SK-N-DZ (cell line): ENCODE results near the gene KRTAP10-2.

Source experiments
- DNase-seq: peaks from one replicate; pipeline ENCODE4 v3.0.0-alpha.2; 2015; ENCODE audit warnings: low spot score

KRTAP10-2 gene

GRCh38 chr21:44526096-44526997 is 25.0 kb downstream of the KRTAP10-2 start:
- no peak for DNase-seq

GRCh38 chr21:44525391-44526095 is 25.8 kb downstream of the KRTAP10-2 start:
- no peak for DNase-seq

DNA sequence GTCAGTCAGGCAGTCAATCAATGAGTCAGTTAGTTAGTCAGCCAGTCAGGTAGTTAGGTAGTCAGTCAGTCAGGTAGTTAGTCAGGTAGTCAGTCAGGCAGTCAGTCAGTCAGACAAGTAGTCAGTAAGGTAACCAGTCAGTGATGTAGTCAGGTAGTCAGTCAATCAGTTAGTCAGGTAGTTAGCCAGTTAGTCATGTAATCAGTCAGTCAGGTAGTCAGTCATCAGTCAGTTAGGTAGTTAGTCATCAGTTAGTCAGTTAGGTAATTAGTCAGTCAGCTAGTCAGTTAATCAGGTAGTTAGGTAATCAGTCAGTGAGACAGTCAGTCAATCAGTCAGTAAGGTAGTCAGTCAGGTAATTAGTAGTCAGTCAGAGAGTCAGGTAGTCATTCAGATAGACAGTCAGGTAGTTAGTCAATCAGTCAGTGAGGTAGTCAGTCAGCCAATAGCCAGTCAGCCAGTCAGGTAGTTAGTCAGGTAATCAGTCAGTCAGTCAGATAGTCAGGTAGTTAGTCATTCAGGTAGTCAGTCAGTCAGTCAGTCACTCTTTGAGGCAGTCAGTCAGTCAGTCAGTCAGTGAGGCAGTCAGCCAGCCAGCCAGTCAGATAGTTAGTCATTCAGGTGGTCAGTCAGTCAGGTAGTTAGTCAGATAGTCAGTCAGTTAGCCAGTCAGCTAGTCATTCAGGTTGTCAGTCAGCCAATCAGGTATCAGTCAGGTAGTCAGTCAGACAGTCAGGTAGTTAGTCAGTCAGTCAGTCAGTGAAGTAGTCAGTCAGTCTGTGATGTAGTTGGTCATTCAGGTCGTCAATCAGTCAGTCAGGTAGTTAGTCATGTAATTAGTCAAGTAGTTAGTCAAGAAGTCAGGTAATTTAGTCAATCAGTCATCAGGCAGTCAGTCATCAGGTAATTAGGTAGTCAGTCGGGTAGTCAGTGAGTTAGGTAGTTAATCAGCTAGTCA is 26.6 kb downstream of the KRTAP10-2 start:
- DNase-seq = no peak

- DNase-seq = no peak
These were observed 27.5 kb downstream of the KRTAP10-2 start for GRCh38 chr21:44523567-44524413.

- no peak for DNase-seq
These were observed 28.5 kb downstream of the KRTAP10-2 start for GRCh38 chr21:44522753-44523204.

- no peak for DNase-seq
These were observed 29.2 kb downstream of the KRTAP10-2 start for GRCh38 chr21:44521928-44522752.

- DNase-seq = no peak
These were observed 29.9 kb downstream of the KRTAP10-2 start for GRCh38 chr21:44521301-44521927.

DNA sequence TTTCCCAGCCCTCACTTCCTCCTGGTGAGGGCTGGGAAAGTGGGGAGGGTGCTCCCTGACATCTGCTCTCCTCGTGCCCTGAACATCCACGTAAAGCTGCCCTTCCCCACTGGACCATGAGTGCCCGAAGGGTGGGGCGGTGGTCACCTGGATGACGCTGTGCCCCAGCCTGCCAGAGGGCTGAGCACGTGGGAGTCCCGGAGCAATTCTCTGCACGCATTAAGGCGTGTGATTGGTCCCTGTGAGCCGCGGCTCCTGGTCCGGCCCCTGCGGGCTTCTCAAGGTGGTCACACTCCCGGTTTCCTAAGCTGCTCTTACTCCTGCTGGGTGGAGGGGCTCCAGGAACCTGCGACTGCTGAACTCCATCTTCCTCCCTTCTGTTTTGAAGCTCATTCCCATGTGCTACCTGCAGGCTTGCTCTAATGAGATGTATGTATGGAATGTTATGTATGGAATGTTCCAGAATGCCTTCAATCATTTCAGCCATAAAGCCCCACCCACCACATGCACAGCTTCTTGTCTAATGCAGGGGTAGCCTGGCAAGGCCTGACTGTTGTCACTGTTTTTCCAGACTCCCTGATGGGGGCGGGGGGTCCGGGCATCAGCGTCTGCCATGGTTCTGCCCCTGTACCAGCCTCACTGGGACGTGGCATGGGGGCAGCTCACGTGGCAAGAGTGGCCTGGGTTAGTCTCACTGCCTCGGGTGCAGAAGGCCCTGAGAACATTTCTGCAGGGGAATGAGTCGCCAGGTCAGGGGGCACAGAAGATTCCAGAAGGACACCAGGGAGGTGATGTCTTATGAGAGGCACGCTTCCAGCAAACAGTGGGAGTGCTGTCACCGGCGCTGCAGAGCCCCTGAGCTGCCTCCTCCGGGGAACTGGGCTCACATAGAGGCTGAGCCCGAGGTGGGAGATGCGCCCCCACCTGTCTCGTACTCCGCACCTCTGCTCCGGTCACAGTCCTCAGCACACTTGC is 30.7 kb downstream of the KRTAP10-2 start:
- no peak for DNase-seq

DNA sequence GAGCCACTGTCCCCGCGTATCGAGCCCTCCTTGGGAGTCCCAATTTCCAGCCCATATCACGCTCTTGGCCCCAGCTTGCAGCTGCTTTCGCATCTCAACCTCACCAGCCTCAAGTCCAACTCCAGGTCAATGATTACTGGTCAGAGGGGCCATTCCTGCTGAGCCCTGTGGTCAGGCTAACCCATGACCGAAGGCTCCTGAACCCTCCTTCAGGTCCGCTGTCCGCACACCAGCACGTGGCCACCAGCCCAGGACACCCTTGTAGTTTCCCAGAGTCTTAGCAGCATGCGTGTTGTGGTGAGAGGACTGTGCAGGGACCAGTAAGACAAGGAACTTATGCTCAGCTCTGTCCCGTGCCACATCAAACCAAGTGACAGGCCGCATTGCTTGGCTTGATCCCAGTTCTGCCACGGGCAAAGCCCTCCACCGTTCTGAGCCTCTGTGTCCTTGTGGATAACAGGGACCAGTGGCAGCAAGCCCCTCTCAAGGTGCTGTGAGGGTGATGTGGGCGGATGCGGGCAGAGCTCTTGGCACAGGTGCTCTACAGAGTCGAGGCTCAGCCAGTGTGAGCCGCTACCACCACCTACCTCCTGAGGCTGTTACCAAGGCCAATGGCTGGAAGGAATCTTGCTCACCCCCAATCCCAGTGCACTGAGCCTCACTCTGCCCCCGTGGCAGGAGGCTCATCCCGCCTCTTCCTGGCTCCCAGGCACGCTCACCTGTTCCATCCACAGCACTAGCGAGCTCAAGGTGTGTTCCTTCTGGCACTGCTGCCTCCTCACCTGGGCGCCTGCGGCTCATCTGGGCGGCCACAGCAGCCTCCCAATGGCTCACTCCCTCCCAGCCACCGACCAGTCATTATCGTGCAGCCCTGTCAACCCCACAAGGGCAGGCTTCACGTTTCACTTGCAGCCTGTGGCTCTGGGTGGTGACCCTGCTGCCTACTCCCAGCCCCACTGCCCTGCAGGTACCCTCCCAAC is 31.7 kb downstream of the KRTAP10-2 start:
- DNase-seq = no peak

- no peak for DNase-seq
These were observed 32.6 kb downstream of the KRTAP10-2 start for GRCh38 chr21:44518686-44519085.

- peak; percentile 95 for DNase-seq
These were observed 34.0 kb downstream of the KRTAP10-2 start for GRCh38 chr21:44517175-44517899.

DNA sequence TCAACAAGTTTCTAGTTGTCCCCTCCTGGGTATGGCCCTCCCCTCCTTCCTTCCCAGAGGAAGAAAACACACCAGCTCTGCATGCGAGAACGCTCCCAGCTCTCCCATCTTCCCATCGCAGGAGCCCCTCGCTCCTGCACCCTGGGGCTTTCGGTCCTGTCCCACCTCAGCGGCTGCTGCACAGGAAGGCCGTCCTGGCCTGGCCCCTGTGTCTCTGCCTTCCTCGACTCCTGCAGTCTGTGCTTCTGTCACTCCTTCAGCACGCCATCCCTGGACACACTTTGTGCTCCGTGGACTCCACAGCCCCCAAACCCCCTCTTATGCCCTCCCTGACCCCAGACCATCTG is 34.5 kb downstream of the KRTAP10-2 start:
- no peak for DNase-seq

DNA sequence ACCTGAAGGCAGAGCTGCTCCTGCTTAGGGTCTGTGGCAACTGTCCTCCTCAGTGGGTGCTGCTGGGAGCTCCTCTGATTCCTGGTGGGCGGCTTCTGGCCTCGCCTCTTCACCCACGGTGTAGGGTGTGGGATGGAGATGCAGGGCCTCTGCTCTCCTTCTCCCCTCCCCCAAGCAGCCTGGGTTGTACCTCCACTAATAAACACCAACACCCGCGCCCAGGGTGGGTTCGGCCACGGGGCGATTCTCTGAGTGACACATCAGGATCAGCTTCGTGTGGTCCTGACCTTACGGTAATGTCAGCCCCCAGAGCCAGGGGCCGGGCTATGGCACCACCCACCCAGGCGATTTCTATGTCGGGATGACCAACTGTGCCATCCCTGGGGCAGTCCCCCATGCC is 35.0 kb downstream of the KRTAP10-2 start:
- DNase-seq = no peak

DNA sequence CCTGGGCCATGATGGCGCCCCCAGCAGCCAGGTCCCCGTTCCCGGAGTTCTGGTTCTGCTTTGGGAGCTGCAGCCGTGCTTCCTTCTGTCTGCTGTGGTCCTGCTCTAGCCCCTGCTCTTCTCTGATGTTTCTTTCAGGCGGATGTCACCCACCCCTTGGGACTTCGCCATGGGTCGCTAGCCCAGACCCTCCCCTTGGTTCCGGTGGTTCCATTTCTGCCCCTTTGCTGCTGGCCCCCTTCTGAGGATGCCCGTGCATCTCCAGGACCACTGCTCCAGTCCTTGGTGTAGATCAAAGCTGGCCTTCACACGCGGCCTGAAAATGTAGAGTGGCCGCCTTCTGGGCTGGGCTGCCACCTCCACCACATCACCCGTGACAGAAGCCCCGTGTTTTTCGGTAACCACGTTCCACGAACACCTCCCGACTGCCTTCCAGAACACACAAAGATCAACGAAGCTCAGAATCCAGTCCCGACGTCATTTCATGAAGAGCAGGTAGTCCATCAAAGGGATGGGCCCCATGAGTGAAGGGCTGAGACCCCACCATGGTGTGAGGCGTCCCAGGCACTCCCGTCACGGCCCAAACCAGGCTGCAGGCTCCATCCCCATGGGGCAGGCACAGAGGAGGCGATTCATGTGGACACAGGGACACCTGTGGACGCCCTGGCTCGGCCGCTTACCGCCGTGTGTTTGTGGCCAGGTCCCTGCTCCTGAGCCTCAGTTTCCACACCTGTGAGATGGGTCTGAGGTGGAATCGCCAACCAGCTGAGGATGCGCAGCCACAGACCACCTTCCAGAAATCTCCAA is 35.7 kb downstream of the KRTAP10-2 start:
- no peak for DNase-seq

DNA sequence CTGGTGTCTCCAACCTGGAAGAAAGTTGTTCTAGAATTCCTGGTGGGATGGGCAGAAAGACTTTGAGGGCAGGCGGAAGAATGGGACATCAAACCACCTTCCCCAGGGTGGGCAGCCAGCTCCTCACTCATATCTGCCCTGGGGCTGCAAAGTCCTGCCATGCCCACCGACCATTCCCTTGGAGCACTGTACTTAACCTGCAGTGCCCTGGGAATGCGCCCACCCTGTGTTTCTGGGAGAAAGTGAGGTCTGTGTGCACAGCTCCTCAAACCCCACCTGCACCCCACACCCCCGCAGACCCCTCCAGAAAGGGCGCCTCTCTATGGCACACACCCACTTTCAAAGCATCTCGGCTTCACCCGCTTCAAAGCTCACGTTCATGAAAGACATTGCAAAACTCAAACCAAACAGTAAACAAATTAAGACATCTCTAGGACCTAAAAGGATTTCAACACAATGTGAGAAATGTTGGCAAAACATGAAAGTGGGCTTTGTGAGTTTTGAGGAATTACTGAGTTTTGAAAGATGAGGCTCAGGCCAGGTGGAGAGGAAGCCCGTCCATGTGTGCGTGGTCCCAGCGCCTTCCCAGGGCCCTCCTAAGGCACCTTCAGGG is 36.5 kb downstream of the KRTAP10-2 start:
- DNase-seq = no peak
